HG02981 (cell line): ENCODE measurements around the gene LCOR.

Source experiments
- ATAC-seq: cut with Tn5 transposase; IDR thresholded peaks from one replicate; pipeline ENCODE4 v1.9.1; 2021; ENCODE audit warnings: mild to moderate bottlenecking, moderate library complexity; ENCODE audit not compliant: unreplicated experiment

The LCOR gene

GRCh38 chr10:96984541-96985131 is 152.5 kb downstream of the LCOR start:
- peak; percentile 71 for ATAC-seq

GRCh38 chr10:96986200-96986856 is 154.2 kb downstream of the LCOR start:
- ATAC-seq, result no peak

GRCh38 chr10:96987141-96987841 is 155.2 kb downstream of the LCOR start:
- ATAC-seq, result no peak

GRCh38 chr10:96987842-96988175 is 155.7 kb downstream of the LCOR start:
- no peak for ATAC-seq

GRCh38 chr10:96988426-96988825 is 156.3 kb downstream of the LCOR start:
- no peak for ATAC-seq

- no peak for ATAC-seq
Measured at GRCh38 chr10:96991313-96991841, 159.3 kb downstream of the LCOR start.

- peak; percentile 70 for ATAC-seq
Measured at GRCh38 chr10:96992721-96993120, 160.6 kb downstream of the LCOR start.

- ATAC-seq, result no peak
Measured at GRCh38 chr10:96995851-96996250, 163.8 kb downstream of the LCOR start.

- no peak for ATAC-seq
Measured at GRCh38 chr10:96996275-96996965, 164.3 kb downstream of the LCOR start.

- no peak for ATAC-seq
Measured at GRCh38 chr10:96998329-96998888, 166.3 kb downstream of the LCOR start.

GRCh38 chr10:96999337-96999736 is 167.2 kb downstream of the LCOR start:
- no peak for ATAC-seq

- no peak for ATAC-seq
Measured at GRCh38 chr10:96999987-97000386, 167.9 kb downstream of the LCOR start.

GRCh38 chr10:97000487-97001182 is 168.5 kb downstream of the LCOR start:
- no peak for ATAC-seq

- no peak for ATAC-seq
Measured at GRCh38 chr10:97001183-97001991, 169.3 kb downstream of the LCOR start.

GRCh38 chr10:97002670-97003069 is 170.6 kb downstream of the LCOR start:
- ATAC-seq, result no peak

- no peak for ATAC-seq
Measured at GRCh38 chr10:97003151-97003803, 171.2 kb downstream of the LCOR start.

GRCh38 chr10:97003804-97004201 is 171.7 kb downstream of the LCOR start:
- ATAC-seq, result no peak

GRCh38 chr10:97004591-97004990 is 172.5 kb downstream of the LCOR start:
- no peak for ATAC-seq

GRCh38 chr10:97005349-97005748 is 173.3 kb downstream of the LCOR start:
- ATAC-seq, result no peak
